Measurements from ENCODE around the gene FBXO21.

- TF ChIP-seq POLR2A (IDR thresholded peaks at IDR 0.05), result no peak
- TF ChIP-seq, protein P1, sequence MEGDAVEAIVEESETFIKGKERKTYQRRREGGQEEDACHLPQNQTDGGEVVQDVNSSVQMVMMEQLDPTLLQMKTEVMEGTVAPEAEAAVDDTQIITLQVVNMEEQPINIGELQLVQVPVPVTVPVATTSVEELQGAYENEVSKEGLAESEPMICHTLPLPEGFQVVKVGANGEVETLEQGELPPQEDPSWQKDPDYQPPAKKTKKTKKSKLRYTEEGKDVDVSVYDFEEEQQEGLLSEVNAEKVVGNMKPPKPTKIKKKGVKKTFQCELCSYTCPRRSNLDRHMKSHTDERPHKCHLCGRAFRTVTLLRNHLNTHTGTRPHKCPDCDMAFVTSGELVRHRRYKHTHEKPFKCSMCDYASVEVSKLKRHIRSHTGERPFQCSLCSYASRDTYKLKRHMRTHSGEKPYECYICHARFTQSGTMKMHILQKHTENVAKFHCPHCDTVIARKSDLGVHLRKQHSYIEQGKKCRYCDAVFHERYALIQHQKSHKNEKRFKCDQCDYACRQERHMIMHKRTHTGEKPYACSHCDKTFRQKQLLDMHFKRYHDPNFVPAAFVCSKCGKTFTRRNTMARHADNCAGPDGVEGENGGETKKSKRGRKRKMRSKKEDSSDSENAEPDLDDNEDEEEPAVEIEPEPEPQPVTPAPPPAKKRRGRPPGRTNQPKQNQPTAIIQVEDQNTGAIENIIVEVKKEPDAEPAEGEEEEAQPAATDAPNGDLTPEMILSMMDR (IDR thresholded peaks at IDR 0.05), result no peak
Measured at GRCh38 chr12:117100851-117101673, 89.2 kb downstream of the FBXO21 start.
